ENCODE data around the gene AMOTL1. TPM values are rescaled to one million over a fixed set of nuclear protein-coding genes. Genes with fewer than 3 reads are reported as not detected.

Gene AMOTL1
- total and polyA plus RNA-seq, 4 donors = 7.4 to 68.5 (median 27.3) TPM

DNA sequence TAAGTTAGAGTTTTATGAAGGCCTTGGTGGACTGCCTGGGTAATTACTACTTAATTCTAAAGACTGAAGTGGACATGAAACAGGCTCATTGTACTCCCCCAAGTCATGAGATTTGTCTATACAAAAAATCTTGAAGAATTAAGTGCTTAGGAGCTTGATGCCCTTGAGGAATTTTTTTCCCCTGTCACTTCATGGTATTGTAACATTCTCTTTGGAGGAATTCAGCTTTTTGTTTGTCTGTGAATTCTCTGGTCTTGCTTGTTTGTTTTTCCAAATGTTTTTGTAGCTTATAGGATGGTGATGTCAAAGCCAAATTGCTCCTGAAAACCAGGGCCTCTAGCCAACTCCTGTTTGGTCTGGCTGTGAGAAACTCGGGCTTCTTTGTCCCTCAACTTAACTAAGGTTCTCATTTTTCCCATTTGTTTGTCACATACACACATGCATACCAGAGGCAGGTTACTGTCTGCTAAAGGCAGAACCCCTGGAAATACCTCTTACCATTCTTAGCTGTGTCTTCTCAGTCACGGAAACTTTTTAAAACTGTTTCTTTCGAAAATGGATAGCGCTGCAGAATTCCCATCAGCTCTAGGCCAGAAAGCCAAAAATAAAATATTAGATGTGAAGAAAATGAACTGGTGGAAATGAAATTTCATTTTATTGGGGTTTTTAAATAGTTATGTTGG is 66.9 kb downstream of the AMOTL1 start:
- no peaks in the 10 kb centered on the region for H3K27me3 ChIP-seq (ENCODE audit: control insufficient read depth in 3 of 3, insufficient read depth in 3 of 3, low read length in 2 of 3)
- no peak overlapping the region for H3K9ac ChIP-seq (ENCODE audit: insufficient read depth in 1 of 2, low read length in 2 of 2)
- H3K4me1 ChIP-seq (ENCODE audit: control insufficient read depth in 5 of 5, insufficient read depth in 5 of 5, low read length in 5 of 5) = peaks cover 2 to 79% (median 25%) of the 10 kb centered on the region in 5 donors
- TF ChIP-seq, protein P1, sequence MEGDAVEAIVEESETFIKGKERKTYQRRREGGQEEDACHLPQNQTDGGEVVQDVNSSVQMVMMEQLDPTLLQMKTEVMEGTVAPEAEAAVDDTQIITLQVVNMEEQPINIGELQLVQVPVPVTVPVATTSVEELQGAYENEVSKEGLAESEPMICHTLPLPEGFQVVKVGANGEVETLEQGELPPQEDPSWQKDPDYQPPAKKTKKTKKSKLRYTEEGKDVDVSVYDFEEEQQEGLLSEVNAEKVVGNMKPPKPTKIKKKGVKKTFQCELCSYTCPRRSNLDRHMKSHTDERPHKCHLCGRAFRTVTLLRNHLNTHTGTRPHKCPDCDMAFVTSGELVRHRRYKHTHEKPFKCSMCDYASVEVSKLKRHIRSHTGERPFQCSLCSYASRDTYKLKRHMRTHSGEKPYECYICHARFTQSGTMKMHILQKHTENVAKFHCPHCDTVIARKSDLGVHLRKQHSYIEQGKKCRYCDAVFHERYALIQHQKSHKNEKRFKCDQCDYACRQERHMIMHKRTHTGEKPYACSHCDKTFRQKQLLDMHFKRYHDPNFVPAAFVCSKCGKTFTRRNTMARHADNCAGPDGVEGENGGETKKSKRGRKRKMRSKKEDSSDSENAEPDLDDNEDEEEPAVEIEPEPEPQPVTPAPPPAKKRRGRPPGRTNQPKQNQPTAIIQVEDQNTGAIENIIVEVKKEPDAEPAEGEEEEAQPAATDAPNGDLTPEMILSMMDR (IDR thresholded peaks at IDR 0.05; ENCODE audit: control extremely low read depth, extremely low read depth) = no peak
- DNase-seq = peak; percentile 80 to 96 (median 92)
- no peak overlapping the region for H3K4me3 ChIP-seq
- 71 to 81% methylated on average over 4 of the region's 4 CpGs for WGBS, 2 donors
- no peak for ATAC-seq (ENCODE audit: insufficient read depth, low FRiP score)
- H3K27ac ChIP-seq (ENCODE audit: low read depth in 1 of 2, low read length in 1 of 2) = no peak overlapping the region
- no peaks in the 10 kb centered on the region for H3K9me3 ChIP-seq (ENCODE audit: control insufficient read depth in 4 of 4, insufficient read depth in 3 of 4, low read length in 3 of 4)
- H3K36me3 ChIP-seq (ENCODE audit: control insufficient read depth in 4 of 4, insufficient read depth in 4 of 4, low read length in 4 of 4) = peaks cover 6 to 22% (median 12%) of the 10 kb centered on the region in 4 donors

DNA sequence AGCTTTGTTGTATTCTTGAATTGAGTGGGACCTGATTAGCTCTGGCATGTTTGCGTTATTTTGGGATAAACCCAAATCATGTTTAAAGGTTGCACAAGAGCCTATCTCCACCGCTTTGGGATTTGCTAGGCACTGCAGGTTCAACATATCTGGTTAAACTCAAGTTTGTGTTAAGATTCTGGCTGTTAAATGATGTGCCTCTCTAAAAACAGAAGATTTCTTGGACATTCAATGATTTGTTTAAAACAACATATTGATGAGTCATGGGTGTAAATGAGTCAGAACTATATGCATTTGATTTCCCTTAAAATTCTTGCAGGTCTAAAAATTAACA is 67.4 kb downstream of the AMOTL1 start:
- H3K27ac ChIP-seq (ENCODE audit: low read depth in 1 of 2, low read length in 1 of 2) = no peak overlapping the region
- 66 to 72% methylated on average over 2 of the region's 2 CpGs for WGBS, 2 donors
- peak in 2 of 3 donors; percentile 69 to 94 for DNase-seq

DNA sequence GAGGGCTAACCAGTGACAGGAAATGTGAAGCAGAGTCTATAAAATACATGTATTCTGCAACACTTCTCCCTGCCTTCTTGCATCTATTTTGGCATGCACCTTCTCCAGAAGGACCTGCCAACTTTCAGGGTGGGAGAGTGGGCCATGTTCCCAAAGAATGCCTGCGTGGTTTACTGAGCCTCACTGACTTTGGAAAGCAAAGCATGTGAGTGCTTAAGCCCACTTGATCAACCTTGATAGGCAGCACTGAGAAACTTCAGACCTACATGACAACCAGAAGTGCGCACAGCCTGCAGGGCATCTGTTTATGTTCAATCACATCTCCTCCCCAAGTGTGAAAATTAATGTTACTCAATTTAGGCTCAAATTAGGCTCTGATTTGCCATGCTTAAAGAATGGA is 69.2 kb downstream of the AMOTL1 start:
- ATAC-seq (ENCODE audit: insufficient read depth, low FRiP score) = no peak
- Histone ChIP-seq H3K27ac (ENCODE audit: low read depth in 1 of 2, low read length in 1 of 2) (peak overlapping the region in 1 of 2 donors; percentile 44), H3K4me1 (ENCODE audit: control insufficient read depth in 5 of 5, insufficient read depth in 5 of 5, low read length in 5 of 5) (peaks cover 2 to 67% (median 25%) of the 10 kb centered on the region in 5 donors), H3K4me3 (no peak overlapping the region), H3K36me3 (ENCODE audit: control insufficient read depth in 4 of 4, insufficient read depth in 4 of 4, low read length in 4 of 4) (peaks cover 1 to 13% (median 4%) of the 10 kb centered on the region in 4 donors), H3K9me3 (ENCODE audit: control insufficient read depth in 4 of 4, insufficient read depth in 3 of 4, low read length in 3 of 4) (no peaks in the 10 kb centered on the region), H3K9ac (ENCODE audit: insufficient read depth in 1 of 2, low read length in 2 of 2) (no peak overlapping the region), H3K27me3 (ENCODE audit: control insufficient read depth in 3 of 3, insufficient read depth in 3 of 3, low read length in 2 of 3) (no peaks in the 10 kb centered on the region)
- DNase-seq = peak in 1 of 3 donors; percentile 32
- WGBS, 2 donors = 68 to 78% methylated on average over 2 of the region's 2 CpGs
- TF ChIP-seq, protein P1 (IDR thresholded peaks at IDR 0.05; ENCODE audit: control extremely low read depth, extremely low read depth) = no peak

More for the DNA sequence above, 67.4 kb downstream of the AMOTL1 start:
- Histone ChIP-seq H3K36me3 (ENCODE audit: control insufficient read depth in 4 of 4, insufficient read depth in 4 of 4, low read length in 4 of 4) (peaks cover 6 to 18% (median 9%) of the 10 kb centered on the region in 4 donors), H3K9me3 (ENCODE audit: control insufficient read depth in 4 of 4, insufficient read depth in 3 of 4, low read length in 3 of 4) (no peaks in the 10 kb centered on the region), H3K4me1 (ENCODE audit: control insufficient read depth in 5 of 5, insufficient read depth in 5 of 5, low read length in 5 of 5) (peaks cover 2 to 77% (median 25%) of the 10 kb centered on the region in 5 donors), H3K4me3 (no peak overlapping the region), H3K9ac (ENCODE audit: insufficient read depth in 1 of 2, low read length in 2 of 2) (no peak overlapping the region), H3K27me3 (ENCODE audit: control insufficient read depth in 3 of 3, insufficient read depth in 3 of 3, low read length in 2 of 3) (no peaks in the 10 kb centered on the region)
- ATAC-seq (ENCODE audit: insufficient read depth, low FRiP score) = no peak
- TF ChIP-seq, protein P1 (IDR thresholded peaks at IDR 0.05; ENCODE audit: control extremely low read depth, extremely low read depth) = no peak
